ENCODE results near the gene AUNIP. TPM values are rescaled to one million over a fixed set of nuclear protein-coding genes. Genes with fewer than 3 reads are reported as not detected.
A peak's percentile ranks its signal among the peaks of the same experiment; 100 is the strongest.

The AUNIP gene
- total RNA-seq, 3 donors from 2014 or later: 0.28 to 1.5 (median 0.35) TPM

DNA sequence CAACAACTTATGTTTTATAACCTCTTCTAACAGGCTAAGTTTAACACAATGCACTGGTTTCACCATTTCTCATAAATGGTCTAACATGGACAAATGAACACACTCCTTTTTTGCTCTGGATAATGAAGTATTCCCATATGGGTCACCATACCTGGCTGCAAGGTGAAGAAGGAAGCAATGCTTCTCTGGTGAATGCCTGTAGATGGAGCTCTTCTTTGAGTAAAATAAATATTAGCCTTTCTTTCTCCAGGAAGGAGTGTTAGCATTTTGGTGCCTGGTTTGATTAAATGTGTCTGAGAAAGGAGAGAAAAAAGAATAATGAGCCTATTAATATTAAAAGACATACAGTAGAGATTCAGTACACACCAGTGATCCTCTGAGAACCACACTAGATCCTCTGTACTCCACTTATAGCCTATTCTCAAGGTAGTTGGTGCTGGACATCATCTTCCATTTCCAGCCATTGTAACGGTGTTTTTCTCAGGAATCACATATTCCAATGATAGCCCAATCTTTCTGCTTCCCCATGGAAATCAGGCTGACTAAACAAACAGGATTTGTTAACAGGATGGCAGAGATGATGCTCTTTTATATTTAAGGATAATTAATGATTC is 21.9 kb downstream of the AUNIP start:
- Histone ChIP-seq H3K4me1 (ENCODE audit: low read depth) (no peaks in the 10 kb centered on the region), H3K9me3 (peaks cover 3% of the 10 kb centered on the region), H3K36me3 (ENCODE audit: low read depth) (no peaks in the 10 kb centered on the region), H3K4me3 (no peak overlapping the region)
- DNase-seq (no peak), ATAC-seq (peak; percentile 65)
- intact Hi-C loops (cut with DNase I, micrococcal nuclease): no loop called here
- TF ChIP-seq, protein P1, sequence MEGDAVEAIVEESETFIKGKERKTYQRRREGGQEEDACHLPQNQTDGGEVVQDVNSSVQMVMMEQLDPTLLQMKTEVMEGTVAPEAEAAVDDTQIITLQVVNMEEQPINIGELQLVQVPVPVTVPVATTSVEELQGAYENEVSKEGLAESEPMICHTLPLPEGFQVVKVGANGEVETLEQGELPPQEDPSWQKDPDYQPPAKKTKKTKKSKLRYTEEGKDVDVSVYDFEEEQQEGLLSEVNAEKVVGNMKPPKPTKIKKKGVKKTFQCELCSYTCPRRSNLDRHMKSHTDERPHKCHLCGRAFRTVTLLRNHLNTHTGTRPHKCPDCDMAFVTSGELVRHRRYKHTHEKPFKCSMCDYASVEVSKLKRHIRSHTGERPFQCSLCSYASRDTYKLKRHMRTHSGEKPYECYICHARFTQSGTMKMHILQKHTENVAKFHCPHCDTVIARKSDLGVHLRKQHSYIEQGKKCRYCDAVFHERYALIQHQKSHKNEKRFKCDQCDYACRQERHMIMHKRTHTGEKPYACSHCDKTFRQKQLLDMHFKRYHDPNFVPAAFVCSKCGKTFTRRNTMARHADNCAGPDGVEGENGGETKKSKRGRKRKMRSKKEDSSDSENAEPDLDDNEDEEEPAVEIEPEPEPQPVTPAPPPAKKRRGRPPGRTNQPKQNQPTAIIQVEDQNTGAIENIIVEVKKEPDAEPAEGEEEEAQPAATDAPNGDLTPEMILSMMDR (IDR thresholded peaks at IDR 0.05): no peak

DNA sequence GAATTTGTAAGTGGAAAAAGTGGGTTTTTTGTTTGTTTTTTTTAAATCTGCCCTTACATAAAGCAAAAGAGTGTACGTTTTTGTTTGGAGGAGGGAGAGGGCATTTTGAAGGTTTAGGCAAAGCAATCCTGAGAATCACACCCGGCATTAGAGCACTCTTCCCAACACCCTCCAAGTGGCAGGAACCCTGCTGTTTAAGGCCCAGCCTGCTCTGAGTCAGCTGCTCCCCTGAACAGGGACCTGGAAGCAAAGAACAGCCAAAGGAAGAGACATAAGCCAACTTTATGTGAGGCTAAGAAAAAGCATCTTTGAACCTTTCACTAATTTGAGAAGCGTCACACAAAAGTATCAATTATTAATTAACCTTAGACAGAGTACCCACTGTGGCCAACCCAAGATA is 22.6 kb downstream of the AUNIP start:
- Histone ChIP-seq H3K4me3 (no peak overlapping the region), H3K9me3 (peaks cover 3% of the 10 kb centered on the region), H3K36me3 (ENCODE audit: low read depth) (peaks cover 6% of the 10 kb centered on the region), H3K4me1 (ENCODE audit: low read depth) (no peaks in the 10 kb centered on the region)
- no peak for DNase-seq
- intact Hi-C loops (cut with DNase I, micrococcal nuclease): no loop called here
- no peak for ATAC-seq
- TF ChIP-seq, protein P1 (IDR thresholded peaks at IDR 0.05): no peak

DNA sequence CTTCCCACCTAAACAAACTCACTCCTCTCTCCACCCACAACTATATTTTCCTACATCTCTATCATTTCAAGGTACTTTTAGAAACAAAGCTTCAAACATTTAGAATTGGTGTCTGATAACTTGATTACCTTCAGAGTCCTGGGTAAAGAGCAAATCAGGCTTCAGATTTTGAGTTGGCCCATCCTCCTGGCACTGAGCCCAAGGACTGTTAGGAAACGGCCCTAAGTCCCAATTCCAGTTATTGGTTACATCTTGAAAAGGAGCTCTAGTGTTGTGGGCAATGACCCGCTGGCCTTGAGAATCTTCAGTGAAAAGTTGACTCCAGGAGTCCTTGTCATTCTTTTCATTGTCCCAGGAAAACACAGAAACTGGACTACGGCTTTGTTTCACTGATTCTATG is 24.4 kb downstream of the AUNIP start:
- peaks cover 3% of the 10 kb centered on the region for H3K9me3 ChIP-seq
- H3K4me3 ChIP-seq: no peak overlapping the region
- TF ChIP-seq, protein P1 (IDR thresholded peaks at IDR 0.05): no peak
- ATAC-seq (no peak), DNase-seq (no peak)
- H3K4me1 ChIP-seq (ENCODE audit: low read depth): no peaks in the 10 kb centered on the region
- peaks cover 10% of the 10 kb centered on the region for H3K36me3 ChIP-seq (ENCODE audit: low read depth)
- intact Hi-C loops (cut with DNase I, micrococcal nuclease): no loop called here

DNA sequence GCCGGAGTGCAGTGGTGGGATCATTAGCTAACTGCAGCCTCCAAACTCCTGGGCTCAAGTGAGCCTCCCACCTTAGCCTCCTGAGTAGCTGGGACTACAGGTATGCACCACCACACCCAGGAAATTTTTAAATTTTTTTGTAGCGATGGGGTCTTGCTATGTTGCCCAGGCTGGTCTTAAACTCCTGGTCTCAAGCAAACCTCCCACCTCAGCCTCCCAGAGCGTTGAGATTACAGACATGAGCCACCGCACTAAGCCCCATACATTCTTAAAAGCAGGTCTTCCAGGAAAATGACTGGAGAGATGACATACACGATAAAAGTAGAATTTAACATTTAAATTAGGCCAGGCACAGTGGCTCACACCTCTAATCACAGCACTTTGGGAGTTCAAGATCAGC is 26.1 kb downstream of the AUNIP start:
- intact Hi-C loops (cut with DNase I, micrococcal nuclease): no loop called here
- DNase-seq (no peak), ATAC-seq (no peak)
- Histone ChIP-seq H3K4me1 (ENCODE audit: low read depth) (no peaks in the 10 kb centered on the region), H3K4me3 (no peak overlapping the region), H3K36me3 (ENCODE audit: low read depth) (peaks cover 22% of the 10 kb centered on the region), H3K9me3 (no peaks in the 10 kb centered on the region)
- TF ChIP-seq, protein P1 (IDR thresholded peaks at IDR 0.05): no peak

DNA sequence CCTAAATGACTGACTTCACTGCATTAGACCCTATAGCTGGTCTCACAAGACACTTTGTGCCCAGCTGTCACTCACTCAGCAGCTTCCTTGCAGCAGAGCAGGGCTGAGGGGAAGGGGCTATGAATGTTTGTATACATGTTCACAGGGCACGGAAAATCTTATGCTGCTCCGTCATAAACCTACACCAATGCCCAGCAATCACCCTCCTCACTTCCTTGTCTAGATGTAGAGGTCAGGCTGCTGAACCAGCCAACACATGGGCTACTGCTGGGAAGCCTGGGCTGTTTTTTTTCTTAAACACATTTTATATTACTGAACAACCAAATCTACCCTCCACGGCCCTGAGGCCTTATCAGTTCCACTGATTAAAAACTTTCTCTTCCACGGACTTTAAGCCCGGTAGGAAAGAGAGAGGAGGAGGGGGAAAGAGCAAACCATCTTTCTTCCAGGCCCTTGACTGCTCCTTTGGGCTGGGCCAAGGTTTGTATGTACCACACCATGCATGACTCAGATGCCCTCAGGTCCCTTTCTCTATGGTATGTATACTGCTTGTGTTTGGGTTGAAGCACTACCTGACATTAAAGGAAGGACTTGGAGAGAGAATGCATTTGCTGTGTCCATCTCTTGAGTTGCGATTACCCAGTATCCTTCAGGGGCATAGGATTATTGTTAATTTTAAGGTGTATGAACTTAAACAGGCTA is 26.8 kb downstream of the AUNIP start:
- intact Hi-C loops (cut with DNase I, micrococcal nuclease): no loop called here
- DNase-seq: no peak
- H3K4me1 ChIP-seq (ENCODE audit: low read depth): no peaks in the 10 kb centered on the region
- peak; percentile 66 for ATAC-seq
- no peak overlapping the region for H3K4me3 ChIP-seq
- no peaks in the 10 kb centered on the region for H3K9me3 ChIP-seq
- H3K36me3 ChIP-seq (ENCODE audit: low read depth): peaks cover 22% of the 10 kb centered on the region
- TF ChIP-seq, protein P1 (IDR thresholded peaks at IDR 0.05): no peak

All from mucosa of descending colon (tissue), 3 donors.